ENCODE measurements around the gene TMCC1. TPM values are rescaled to one million over a fixed set of nuclear protein-coding genes. Genes with fewer than 3 reads are reported as not detected.

Gene TMCC1
- total RNA-seq, 2 donors from 2014 or later = 10.1 to 13.2 TPM

DNA sequence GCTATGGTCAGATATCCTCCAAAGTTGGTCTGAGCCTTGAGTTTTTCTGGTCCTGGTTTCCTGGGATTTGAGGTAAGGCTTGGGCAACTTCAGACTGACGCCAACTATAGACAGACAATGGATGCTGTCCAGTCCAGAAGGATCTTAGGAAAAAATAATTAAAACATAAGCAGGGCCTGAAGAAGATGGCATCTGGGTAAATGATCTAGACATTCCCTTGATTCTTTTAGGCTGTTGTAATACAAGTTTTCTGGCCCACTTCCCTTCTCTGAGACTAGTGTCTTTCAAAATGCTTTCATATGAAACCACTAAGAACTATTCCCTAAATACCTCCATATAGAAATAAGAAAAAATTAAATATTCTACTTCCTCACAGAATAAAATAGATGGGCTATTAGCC lies 239.4 kb downstream of the TMCC1 start:
- Histone ChIP-seq H3K27me3 (no peaks in the 10 kb centered on the region), H3K9me3 (no peaks in the 10 kb centered on the region), H3K27ac (no peak overlapping the region), H3K36me3 (replicated peaks in 1 of 2; ENCODE audit: insufficient read depth in 1 of 2, low read depth in 2 of 2) (peaks cover 0 to 2% of the 10 kb centered on the region in 2 donors), H3K4me1 (peaks cover 23% of the 10 kb centered on the region), H3K4me3 (no peak overlapping the region)
- no peak for ATAC-seq
- TF ChIP-seq POLR2A (IDR thresholded peaks at IDR 0.05) = no peak
- TF ChIP-seq, protein P1, sequence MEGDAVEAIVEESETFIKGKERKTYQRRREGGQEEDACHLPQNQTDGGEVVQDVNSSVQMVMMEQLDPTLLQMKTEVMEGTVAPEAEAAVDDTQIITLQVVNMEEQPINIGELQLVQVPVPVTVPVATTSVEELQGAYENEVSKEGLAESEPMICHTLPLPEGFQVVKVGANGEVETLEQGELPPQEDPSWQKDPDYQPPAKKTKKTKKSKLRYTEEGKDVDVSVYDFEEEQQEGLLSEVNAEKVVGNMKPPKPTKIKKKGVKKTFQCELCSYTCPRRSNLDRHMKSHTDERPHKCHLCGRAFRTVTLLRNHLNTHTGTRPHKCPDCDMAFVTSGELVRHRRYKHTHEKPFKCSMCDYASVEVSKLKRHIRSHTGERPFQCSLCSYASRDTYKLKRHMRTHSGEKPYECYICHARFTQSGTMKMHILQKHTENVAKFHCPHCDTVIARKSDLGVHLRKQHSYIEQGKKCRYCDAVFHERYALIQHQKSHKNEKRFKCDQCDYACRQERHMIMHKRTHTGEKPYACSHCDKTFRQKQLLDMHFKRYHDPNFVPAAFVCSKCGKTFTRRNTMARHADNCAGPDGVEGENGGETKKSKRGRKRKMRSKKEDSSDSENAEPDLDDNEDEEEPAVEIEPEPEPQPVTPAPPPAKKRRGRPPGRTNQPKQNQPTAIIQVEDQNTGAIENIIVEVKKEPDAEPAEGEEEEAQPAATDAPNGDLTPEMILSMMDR (IDR thresholded peaks at IDR 0.05) = no peak
- 88 to 100% methylated on average over 1 of the region's 1 CpG for WGBS, 2 donors
- intact Hi-C loops (cut with DNase I) = no loop called here
- no peak for DNase-seq

DNA sequence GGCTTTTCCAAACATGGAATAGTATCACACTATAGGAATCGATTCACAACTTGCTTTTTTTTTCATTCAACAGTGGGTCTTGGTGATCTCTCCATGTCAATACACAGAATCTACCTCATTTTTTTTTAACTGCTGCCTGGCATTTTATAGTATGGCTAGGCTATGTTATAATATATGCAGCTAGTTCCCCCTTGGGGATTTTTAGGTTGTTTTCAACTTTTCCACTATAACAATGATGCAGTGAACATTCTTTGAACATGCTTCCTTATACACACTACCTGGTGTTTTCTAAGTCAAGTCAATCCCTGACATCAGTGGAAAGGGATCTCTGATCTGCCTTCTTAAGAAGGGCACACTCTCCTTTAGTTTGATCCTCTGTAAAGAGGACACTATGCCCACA lies 240.5 kb downstream of the TMCC1 start:
- H3K27me3 ChIP-seq = no peaks in the 10 kb centered on the region
- 63 to 86% methylated on average over 1 of the region's 1 CpG for WGBS, 2 donors
- no peak overlapping the region for H3K4me3 ChIP-seq
- intact Hi-C loops (cut with DNase I) = no loop called here
- no peak for ATAC-seq
- H3K4me1 ChIP-seq = peaks cover 18% of the 10 kb centered on the region
- no peak overlapping the region for H3K27ac ChIP-seq
- TF ChIP-seq, protein P1 (IDR thresholded peaks at IDR 0.05) = no peak
- no peak for TF ChIP-seq POLR2A (IDR thresholded peaks at IDR 0.05)
- peaks cover 0 to 2% of the 10 kb centered on the region in 2 donors for H3K36me3 ChIP-seq (replicated peaks in 1 of 2; ENCODE audit: insufficient read depth in 1 of 2, low read depth in 2 of 2)
- H3K9me3 ChIP-seq = no peaks in the 10 kb centered on the region
- no peak for DNase-seq

DNA sequence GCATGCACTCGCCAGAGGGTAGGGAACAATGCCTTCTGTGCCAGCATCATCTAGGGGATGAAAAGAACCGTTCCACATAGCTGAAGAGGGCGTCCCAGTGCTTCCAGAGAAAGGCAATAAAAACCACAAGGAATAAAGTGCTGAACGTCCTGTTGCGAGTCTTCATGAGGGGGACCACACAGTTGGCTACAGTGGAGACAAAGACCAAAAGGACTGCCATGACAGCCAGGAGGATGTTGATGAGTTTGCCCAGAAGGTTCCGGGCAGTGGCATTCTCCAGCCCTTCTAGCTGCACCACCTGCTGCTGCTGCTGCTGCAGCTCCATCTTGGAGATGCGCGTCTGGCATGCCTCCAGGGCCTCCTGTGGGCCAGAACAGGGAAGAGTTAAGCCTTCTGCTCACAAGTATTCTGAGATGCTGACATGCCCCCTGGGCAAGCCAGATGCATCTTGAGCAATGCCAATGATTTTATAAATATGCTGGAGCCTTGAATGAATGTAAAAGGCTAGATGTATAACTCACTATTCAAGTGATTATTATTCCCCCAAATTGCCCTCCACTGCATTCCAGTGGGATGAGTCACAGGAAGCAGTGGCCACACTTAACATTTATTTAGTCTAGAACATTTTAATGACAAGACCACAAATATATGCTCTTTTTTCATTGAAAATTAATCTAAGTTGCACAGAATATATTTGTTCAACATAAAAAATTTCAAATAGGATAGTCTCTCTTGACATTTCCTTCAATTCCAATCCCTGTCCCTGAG lies 241.9 kb downstream of the TMCC1 start:
- Histone ChIP-seq H3K27ac (no peak overlapping the region), H3K36me3 (replicated peaks in 1 of 2; ENCODE audit: insufficient read depth in 1 of 2, low read depth in 2 of 2) (peaks cover 0 to 2% of the 10 kb centered on the region in 2 donors), H3K4me3 (no peak overlapping the region), H3K27me3 (no peaks in the 10 kb centered on the region), H3K4me1 (peaks cover 10% of the 10 kb centered on the region), H3K9me3 (no peaks in the 10 kb centered on the region)
- intact Hi-C loops (cut with DNase I) = no loop called here
- DNase-seq (no peak), ATAC-seq (no peak)
- WGBS, 2 donors = 81 to 90% methylated on average over 8 of the region's 8 CpGs
- TF ChIP-seq POLR2A (IDR thresholded peaks at IDR 0.05) = no peak
- TF ChIP-seq, protein P1 (IDR thresholded peaks at IDR 0.05) = no peak

DNA sequence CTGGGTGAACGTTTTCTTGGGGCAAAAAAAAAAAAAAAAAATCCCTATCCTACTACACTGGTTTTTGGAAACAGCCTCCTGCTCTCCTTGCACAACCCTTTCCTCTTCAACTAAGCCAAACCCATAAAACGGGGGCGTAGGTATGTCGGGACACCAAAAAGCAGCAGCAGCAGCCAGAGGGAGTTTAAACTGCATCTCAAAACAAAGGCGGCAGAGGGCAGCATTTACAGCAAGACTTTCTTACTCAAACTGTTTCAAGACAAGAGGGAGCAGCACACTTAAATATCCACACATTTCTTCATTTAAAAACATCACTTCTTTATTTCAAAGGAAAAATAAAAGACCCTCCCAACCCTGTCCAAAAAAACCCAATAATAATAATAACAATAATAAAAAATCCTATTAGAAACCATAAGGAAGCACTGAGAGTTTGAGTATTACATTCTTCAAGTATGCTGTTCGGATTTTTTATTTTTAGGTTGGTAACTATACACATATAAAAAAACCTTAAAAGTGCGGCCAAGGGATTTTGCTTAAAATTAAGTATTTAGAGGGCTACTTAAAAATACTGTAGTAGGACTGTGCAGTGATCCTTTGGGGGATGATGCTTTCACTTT lies 243.1 kb downstream of the TMCC1 start:
- Histone ChIP-seq H3K4me1 (peaks cover 4% of the 10 kb centered on the region), H3K4me3 (no peak overlapping the region), H3K27ac (no peak overlapping the region), H3K9me3 (no peaks in the 10 kb centered on the region), H3K36me3 (replicated peaks in 1 of 2; ENCODE audit: insufficient read depth in 1 of 2, low read depth in 2 of 2) (peaks cover 0 to 2% of the 10 kb centered on the region in 2 donors), H3K27me3 (no peaks in the 10 kb centered on the region)
- peak; percentile 49 to 71 (median 67) for DNase-seq
- peak; percentile 72 for ATAC-seq
- intact Hi-C loops (cut with DNase I) = no loop called here
- 33 to 35% methylated on average over 7 of the region's 7 CpGs for WGBS, 2 donors
- TF ChIP-seq, protein P1 (IDR thresholded peaks at IDR 0.05) = peak; percentile 19 to 80 (median 68)
- no peak for TF ChIP-seq POLR2A (IDR thresholded peaks at IDR 0.05)
